ENCODE measurements around the gene UCHL5.

UCHL5 gene

GRCh38 chr1:193031431-193031830 lies 27.7 kb downstream of the UCHL5 start:
- H3K27ac ChIP-seq = no peak overlapping the region
- no peak for DNase-seq (ENCODE audit: low spot score)
- no peak for TF ChIP-seq CTCF (IDR thresholded peaks at IDR 0.05)
- H3K4me3 ChIP-seq = no peak overlapping the region

- Histone ChIP-seq H3K27ac (no peak overlapping the region), H3K4me3 (no peak overlapping the region)
- TF ChIP-seq CTCF (IDR thresholded peaks at IDR 0.05) = no peak
- DNase-seq (ENCODE audit: low spot score) = no peak
Measured at GRCh38 chr1:193030280-193030679, 28.9 kb downstream of the UCHL5 start.

GRCh38 chr1:193025218-193025617 lies 33.9 kb downstream of the UCHL5 start:
- no peak for TF ChIP-seq CTCF (IDR thresholded peaks at IDR 0.05)
- no peak overlapping the region for H3K27ac ChIP-seq
- DNase-seq (ENCODE audit: low spot score) = no peak
- no peak overlapping the region for H3K4me3 ChIP-seq

GRCh38 chr1:193019442-193020026 lies 39.6 kb downstream of the UCHL5 start:
- no peak overlapping the region for H3K27ac ChIP-seq
- TF ChIP-seq CTCF (IDR thresholded peaks at IDR 0.05) = no peak
- H3K4me3 ChIP-seq = no peak overlapping the region
- DNase-seq (ENCODE audit: low spot score) = no peak

GRCh38 chr1:193016788-193017187 lies 42.4 kb downstream of the UCHL5 start:
- Histone ChIP-seq H3K4me3 (no peak overlapping the region), H3K27ac (no peak overlapping the region)
- DNase-seq (ENCODE audit: low spot score) = no peak
- no peak for TF ChIP-seq CTCF (IDR thresholded peaks at IDR 0.05)

- Histone ChIP-seq H3K4me3 (no peak overlapping the region), H3K27ac (no peak overlapping the region)
- DNase-seq (ENCODE audit: low spot score) = no peak
- no peak for TF ChIP-seq CTCF (IDR thresholded peaks at IDR 0.05)
Measured at GRCh38 chr1:193014400-193014799, 44.8 kb downstream of the UCHL5 start.

- no peak overlapping the region for H3K4me3 ChIP-seq
- DNase-seq (ENCODE audit: low spot score) = no peak
- H3K27ac ChIP-seq = no peak overlapping the region
- TF ChIP-seq CTCF (IDR thresholded peaks at IDR 0.05) = no peak
Measured at GRCh38 chr1:193013707-193014106, 45.5 kb downstream of the UCHL5 start.
